ENCODE measurements around the gene DCLRE1C.
A peak's percentile ranks its signal among the peaks of the same experiment; 100 is the strongest.

DCLRE1C gene

DNA sequence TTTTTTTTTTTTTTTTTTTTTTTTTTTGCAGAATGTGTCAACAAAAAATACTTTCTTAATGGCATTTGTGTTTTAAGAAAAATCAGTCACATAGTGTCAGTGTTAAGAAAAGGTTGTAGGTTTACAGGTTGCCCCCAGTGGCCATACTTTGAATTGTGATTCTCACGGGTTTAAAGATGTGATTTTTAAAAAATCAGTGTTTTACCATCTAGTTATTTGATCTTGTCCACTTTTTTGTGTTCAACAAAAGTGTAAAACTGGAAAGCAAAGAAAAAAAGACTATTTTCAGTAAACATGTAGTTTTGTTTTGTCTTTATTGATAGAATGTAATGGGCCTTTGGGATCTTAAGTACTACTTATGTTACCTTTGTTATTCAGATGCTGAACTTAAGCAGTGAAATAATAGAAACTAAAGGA, 49.6 kb downstream of the DCLRE1C start:
- H3K4me3 ChIP-seq (ENCODE audit: low read length), result no peak overlapping the region
- DNase-seq (ENCODE audit: low read depth), result no peak

DNA sequence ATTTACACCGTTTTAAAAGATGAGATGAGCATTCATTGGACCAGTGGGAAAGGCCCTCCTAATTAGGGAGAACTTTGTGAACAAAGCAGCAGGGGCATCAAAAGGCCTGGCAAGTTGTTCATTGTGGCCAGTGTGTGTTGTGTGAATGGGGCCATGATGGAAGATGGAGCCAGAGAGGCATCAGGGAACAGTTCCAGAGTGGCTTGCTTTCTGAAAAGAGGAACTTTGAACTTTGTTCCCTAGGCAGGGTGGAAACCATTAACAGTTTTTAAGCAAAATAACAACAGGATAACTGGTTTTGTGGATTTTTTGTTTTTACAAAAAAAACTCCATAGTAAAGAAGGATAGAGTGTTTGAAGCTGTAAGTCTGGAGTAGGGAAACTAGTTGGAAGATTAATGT, 62.7 kb downstream of the DCLRE1C start:
- no peak overlapping the region for H3K4me3 ChIP-seq (ENCODE audit: low read length)
- no peak for DNase-seq (ENCODE audit: low read depth)
- TF ChIP-seq, protein P1, sequence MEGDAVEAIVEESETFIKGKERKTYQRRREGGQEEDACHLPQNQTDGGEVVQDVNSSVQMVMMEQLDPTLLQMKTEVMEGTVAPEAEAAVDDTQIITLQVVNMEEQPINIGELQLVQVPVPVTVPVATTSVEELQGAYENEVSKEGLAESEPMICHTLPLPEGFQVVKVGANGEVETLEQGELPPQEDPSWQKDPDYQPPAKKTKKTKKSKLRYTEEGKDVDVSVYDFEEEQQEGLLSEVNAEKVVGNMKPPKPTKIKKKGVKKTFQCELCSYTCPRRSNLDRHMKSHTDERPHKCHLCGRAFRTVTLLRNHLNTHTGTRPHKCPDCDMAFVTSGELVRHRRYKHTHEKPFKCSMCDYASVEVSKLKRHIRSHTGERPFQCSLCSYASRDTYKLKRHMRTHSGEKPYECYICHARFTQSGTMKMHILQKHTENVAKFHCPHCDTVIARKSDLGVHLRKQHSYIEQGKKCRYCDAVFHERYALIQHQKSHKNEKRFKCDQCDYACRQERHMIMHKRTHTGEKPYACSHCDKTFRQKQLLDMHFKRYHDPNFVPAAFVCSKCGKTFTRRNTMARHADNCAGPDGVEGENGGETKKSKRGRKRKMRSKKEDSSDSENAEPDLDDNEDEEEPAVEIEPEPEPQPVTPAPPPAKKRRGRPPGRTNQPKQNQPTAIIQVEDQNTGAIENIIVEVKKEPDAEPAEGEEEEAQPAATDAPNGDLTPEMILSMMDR (conservative IDR thresholded peaks at IDR 0.05; ENCODE audit: low read depth, low read length), result no peak

More for the DNA sequence above, 49.6 kb downstream of the DCLRE1C start:
- TF ChIP-seq, protein P1 (conservative IDR thresholded peaks at IDR 0.05; ENCODE audit: low read depth, low read length), result peak; percentile 64

DNA sequence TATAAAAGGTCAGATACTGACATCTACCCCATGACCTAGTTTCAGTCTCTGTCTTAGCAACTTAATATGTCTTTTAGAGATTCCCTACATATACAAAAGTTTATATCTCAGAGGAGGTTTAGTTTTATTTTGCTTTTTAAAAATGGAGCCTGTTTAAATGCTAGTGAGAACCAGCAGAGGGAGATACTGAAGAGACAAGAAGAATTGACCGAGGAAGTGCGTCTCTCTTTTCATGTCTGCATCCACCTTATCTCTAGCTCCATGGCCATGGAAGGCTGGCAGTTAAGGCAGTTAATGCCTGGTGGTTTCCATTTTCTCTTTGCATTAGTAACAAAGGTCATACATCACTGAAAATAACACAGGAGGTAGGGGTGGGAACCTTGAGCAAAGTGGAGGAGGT, 64.6 kb downstream of the DCLRE1C start:
- no peak for DNase-seq (ENCODE audit: low read depth)
- TF ChIP-seq, protein P1 (conservative IDR thresholded peaks at IDR 0.05; ENCODE audit: low read depth, low read length), result peak; percentile 44
- H3K4me3 ChIP-seq (ENCODE audit: low read length), result no peak overlapping the region

DNA sequence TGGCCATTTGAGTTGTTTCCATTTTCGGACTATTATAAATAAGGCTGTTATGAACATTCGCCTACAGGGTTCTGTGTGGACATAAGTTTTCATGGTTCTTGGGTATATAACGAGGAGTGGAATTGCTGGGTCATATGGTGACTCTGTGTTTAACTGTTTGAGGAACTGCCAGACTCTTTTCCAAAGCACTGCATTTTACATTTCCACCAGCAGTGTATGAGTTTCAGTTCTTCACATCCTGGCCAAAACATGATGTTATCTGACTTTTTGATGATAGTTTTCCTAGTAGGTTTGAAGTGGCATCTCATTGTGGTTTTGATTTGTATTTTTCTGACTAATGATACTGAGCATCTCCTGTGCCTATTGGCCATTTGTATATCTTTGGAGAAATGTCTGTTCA, 69.8 kb downstream of the DCLRE1C start:
- TF ChIP-seq, protein P1 (conservative IDR thresholded peaks at IDR 0.05; ENCODE audit: low read depth, low read length), result no peak
- DNase-seq (ENCODE audit: low read depth), result no peak
- no peak overlapping the region for H3K4me3 ChIP-seq (ENCODE audit: low read length)

DNA sequence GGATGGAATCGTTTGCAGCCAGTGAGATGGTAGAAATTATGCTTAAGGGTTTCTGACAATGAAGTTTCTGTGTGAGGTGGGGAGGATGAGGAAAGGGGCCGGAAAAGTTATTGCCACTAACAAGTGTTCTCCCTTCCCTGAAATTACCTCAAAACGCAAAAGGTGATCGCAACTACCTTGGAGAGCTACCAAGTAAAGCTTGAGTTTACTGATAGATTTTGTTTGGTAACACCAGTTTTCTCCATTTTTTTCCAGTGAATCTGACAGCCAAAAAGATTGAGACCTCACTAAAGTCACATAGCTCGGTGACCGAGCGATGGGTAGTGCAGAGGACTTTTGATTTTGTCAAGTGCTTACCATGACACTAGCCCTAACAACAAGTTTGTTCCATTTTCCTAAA, 73.7 kb downstream of the DCLRE1C start:
- peak overlapping the region; percentile 67 for H3K4me3 ChIP-seq (ENCODE audit: low read length)
- DNase-seq (ENCODE audit: low read depth), result no peak
- TF ChIP-seq, protein P1 (conservative IDR thresholded peaks at IDR 0.05; ENCODE audit: low read depth, low read length), result no peak

DNA sequence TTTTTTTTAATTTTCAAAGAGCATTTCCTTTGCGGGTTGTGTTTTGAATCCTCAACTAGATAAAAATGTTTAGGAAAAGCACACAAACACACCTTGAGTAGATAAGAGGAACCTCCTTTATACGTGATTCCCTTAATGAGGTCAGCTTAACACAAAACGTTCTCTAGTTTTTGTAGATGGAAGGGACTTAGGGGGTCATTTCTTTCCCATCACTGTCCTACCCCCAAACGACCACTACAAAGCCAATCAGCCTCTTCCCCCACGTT, 74.0 kb downstream of the DCLRE1C start:
- H3K4me3 ChIP-seq (ENCODE audit: low read length), result peak overlapping the region; percentile 67
- no peak for DNase-seq (ENCODE audit: low read depth)
- TF ChIP-seq, protein P1 (conservative IDR thresholded peaks at IDR 0.05; ENCODE audit: low read depth, low read length), result no peak

DNA sequence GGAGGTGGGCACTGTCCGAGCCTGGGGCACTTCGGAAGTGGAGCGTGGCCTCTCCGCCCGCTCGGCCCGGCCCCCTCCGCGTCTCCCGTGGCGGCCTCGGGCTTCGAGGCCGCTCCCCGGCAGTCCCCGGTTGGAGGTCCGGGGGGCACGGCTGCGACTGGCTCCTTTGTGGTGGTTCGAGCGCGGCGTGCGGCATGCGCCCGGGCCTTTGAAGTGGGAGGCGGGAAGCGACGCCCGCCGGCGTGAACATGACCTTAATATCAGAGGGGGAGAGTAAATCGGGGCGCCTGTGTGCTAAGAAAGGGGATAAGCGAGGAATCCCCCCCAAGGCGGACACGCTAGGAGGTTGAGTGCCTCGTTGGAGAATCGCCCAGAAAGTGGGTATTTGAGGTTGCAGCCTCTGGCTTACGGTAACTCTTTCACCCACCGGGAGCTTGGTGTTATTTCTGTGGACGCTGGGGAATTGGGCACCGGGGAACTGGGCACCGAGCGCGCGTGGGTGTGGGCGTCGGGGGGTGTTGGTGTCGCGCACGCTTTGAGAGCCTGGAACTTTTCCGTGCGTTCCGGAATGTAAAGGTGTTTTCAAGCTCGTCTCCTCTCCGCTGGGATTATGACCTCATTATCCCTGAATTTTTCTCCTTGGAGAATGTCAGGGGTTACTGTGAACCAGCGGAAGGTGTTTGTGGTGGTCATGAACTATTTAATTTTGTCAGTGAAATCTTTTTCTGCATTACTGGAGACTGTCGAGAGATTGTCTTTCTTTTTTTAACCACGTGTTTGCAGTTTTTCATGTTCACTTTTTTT, 74.6 kb downstream of the DCLRE1C start:
- DNase-seq (ENCODE audit: low read depth), result no peak
- TF ChIP-seq, protein P1 (conservative IDR thresholded peaks at IDR 0.05; ENCODE audit: low read depth, low read length), result no peak
- H3K4me3 ChIP-seq (ENCODE audit: low read length), result peak overlapping the region; percentile 67
